ENCODE results near the gene RFX4. TPM values are rescaled to one million over a fixed set of nuclear protein-coding genes. Genes with fewer than 3 reads are reported as not detected.

Gene RFX4
- total and polyA plus RNA-seq, 9 of the 15 experiments (the other 6 are each of a cell fraction or from before 2014, with no cell fraction given), result not detected

DNA sequence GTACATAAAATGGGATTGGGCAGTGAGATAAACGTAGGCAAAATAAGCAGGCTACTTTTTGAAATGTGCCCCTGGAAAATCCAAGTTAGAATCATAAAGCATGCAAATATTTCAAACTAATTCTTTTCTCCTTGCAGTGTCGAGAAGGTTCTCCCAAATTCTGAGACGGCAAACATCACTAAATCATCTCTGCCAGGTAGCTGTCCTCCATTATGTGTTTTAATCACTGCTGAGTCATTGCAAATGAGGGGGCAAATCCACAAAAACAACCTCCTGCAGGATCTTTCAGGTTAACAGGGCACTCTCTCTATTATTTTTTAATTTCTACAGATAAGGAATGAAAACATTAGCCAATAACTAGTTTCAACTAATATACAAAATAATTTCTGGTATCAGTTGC lies 128.5 kb downstream of the RFX4 start:
- no peaks in the 10 kb centered on the region for H3K79me2 ChIP-seq (ENCODE audit: control insufficient read depth, insufficient read depth, low read length)
- no peaks in the 10 kb centered on the region for H3K9me1 ChIP-seq (ENCODE audit: control insufficient read depth, insufficient read depth, low read length)
- ATAC-seq (no peak), FAIRE-seq (no peak), DNase-seq (ENCODE audit: extremely low read depth in 1 of 4, low spot score in 3 of 4) (no peak)
- intact Hi-C loops (cut with micrococcal nuclease) (no loop called here), in situ Hi-C loops (cut with MboI) (no loop called here)
- H3K9ac ChIP-seq (ENCODE audit: insufficient read depth in 1 of 2, low read depth in 2 of 2, low read length in 2 of 2), result no peak overlapping the region
- TF ChIP-seq DMBX1 (CRISPR knock-in tag; IDR thresholded peaks at IDR 0.05; ENCODE audit: borderline replicate concordance) (no peak), ZNF316 (IDR thresholded peaks at IDR 0.05) (peak; percentile 19; the same call in 1 of the 2 replicates), KDM1A (IDR thresholded peaks at IDR 0.05) (no peak), MEIS2 (IDR thresholded peaks at IDR 0.05; ENCODE audit: partially characterized antibody) (peak; percentile 61), ZNF184 (CRISPR knock-in tag; IDR thresholded peaks at IDR 0.05) (no peak), BCL6 (CRISPR knock-in tag; IDR thresholded peaks at IDR 0.05) (no peak), MAFG (tag; conservative IDR thresholded peaks at IDR 0.05) (0 out of 2 replicates have a peak, but pooled peaks have one; percentile 55), C11orf30 (IDR thresholded peaks at IDR 0.05; ENCODE audit: low read depth) (peak; percentile 26; the same call in 1 of the 2 replicates), ZNF224 (CRISPR knock-in tag; IDR thresholded peaks at IDR 0.05) (no peak), RBM25 (IDR thresholded peaks at IDR 0.05; ENCODE audit: low read depth, low read length, severe bottlenecking) (no peak), NFE2 (IDR thresholded peaks at IDR 0.05; ENCODE audit: low read depth) (peak; percentile 64), NFE2L1 (tag; IDR thresholded peaks at IDR 0.05; ENCODE audit: borderline replicate concordance, low read depth) (peak; percentile 24; the same call in 1 of the 2 replicates)
- TF ChIP-seq, protein P1, sequence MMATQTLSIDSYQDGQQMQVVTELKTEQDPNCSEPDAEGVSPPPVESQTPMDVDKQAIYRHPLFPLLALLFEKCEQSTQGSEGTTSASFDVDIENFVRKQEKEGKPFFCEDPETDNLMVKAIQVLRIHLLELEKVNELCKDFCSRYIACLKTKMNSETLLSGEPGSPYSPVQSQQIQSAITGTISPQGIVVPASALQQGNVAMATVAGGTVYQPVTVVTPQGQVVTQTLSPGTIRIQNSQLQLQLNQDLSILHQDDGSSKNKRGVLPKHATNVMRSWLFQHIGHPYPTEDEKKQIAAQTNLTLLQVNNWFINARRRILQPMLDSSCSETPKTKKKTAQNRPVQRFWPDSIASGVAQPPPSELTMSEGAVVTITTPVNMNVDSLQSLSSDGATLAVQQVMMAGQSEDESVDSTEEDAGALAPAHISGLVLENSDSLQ (IDR thresholded peaks at IDR 0.05), result peak; percentile 22; the same call in 1 of the 2 replicates
- ChIA-PET POLR2A (no interaction called here), CTCF (ENCODE audit: low intra/inter-chr PET ratio) (no interaction called here)
- H3K4me2 ChIP-seq (ENCODE audit: insufficient read depth, low read length), result no peak overlapping the region
- peaks cover 27 to 35% of the 10 kb centered on the region in 2 experiments; a peak in 4 of 5 replicates for H3K27me3 ChIP-seq (ENCODE audit: control insufficient read depth in 2 of 2, insufficient read depth in 2 of 2, low read length in 2 of 2)
- H2AFZ ChIP-seq (ENCODE audit: low read depth, low read length), result no peak overlapping the region
- no peaks in the 10 kb centered on the region for H3K36me3 ChIP-seq (ENCODE audit: control insufficient read depth, insufficient read depth, low read length)
- WGBS (ENCODE audit: insufficient coverage, low coverage, missing lambda C conversion rate), result 5% methylated on average over 3 of the region's 3 CpGs
- H4K20me1 ChIP-seq (replicated peaks; ENCODE audit: control insufficient read depth, insufficient read depth, low read length), result no peaks in the 10 kb centered on the region
- H3K4me3 ChIP-seq, result no peak overlapping the region
- no peaks in the 10 kb centered on the region for H3K9me3 ChIP-seq (replicated peaks; ENCODE audit: control insufficient read depth, insufficient read depth, low read depth, low read length)
- no peak overlapping the region for H3K27ac ChIP-seq (ENCODE audit: extremely low read depth, low read depth, low read length)
- 0 out of 5 replicates have a peak, but pooled peaks cover 0 to 6% of the 10 kb centered on the region in 2 experiments for H3K4me1 ChIP-seq (replicated peaks in 1 of 2; ENCODE audit: control insufficient read depth in 2 of 2, insufficient read depth in 2 of 2, low read length in 2 of 2)
- no TSS peak for BruUV-seq (replicated peaks)
